Smooth muscle cell (in vitro differentiated cells): ENCODE measurements around the gene EYS. TPM values are rescaled to one million over a fixed set of nuclear protein-coding genes. Genes with fewer than 3 reads are reported as not detected.
A peak's percentile ranks its signal among the peaks of the same experiment; 100 is the strongest.

ENCODE experiments used
- DNase-seq: peaks from one replicate; lab custom pipeline; 2025; ENCODE audit not compliant: unreplicated experiment; lab: John Stamatoyannopoulos, UW
- H2AFZ ChIP-seq: fragments of 200-600 bp; sonication (generic); 2 replicates; pipeline ENCODE4 v1.6.0; 2016; ENCODE audit warnings: antibody characterized with exemption, low read depth, mild to moderate bottlenecking
- H3F3A ChIP-seq: fragments of 200-600 bp; sonication (generic); 2 replicates; pipeline ENCODE4 v1.6.0; 2017; ENCODE audit warnings: antibody characterized with exemption, low read depth
- H3K27ac ChIP-seq: fragments of 200-600 bp; sonication (generic); 2 replicates; pipeline ENCODE4 v1.5.1; 2016; ENCODE audit warnings: low read depth, mild to moderate bottlenecking
- H3K27me3 ChIP-seq: fragments of 200-600 bp; sonication (generic); 2 replicates; pipeline ENCODE4 v1.6.1; 2016; ENCODE audit warnings: low read depth, mild to moderate bottlenecking
- H3K36me3 ChIP-seq: fragments of 200-600 bp; sonication (generic); 2 replicates; pipeline ENCODE4 v1.5.1; 2016; ENCODE audit warnings: low read depth
- H3K4me1 ChIP-seq: fragments of 200-600 bp; sonication (generic); 2 replicates; pipeline ENCODE4 v1.5.1; 2016; ENCODE audit warnings: low read depth
- H3K4me2 ChIP-seq: fragments of 200-600 bp; sonication (generic); 2 replicates; pipeline ENCODE4 v1.6.0; 2016; ENCODE audit warnings: mild to moderate bottlenecking
- H3K4me3 ChIP-seq: fragments of 200-600 bp; sonication (generic); 2 replicates; pipeline ENCODE4 v1.5.1; 2016; ENCODE audit warnings: mild to moderate bottlenecking
- H3K79me2 ChIP-seq: fragments of 200-600 bp; sonication (generic); 2 replicates; pipeline ENCODE4 v1.6.0; 2016; ENCODE audit warnings: low read depth, mild to moderate bottlenecking
- H3K9ac ChIP-seq: fragments of 200-600 bp; sonication (generic); 2 replicates; pipeline ENCODE4 v1.6.0; 2016; ENCODE audit warnings: low read depth
- H3K9me3 ChIP-seq: fragments of 200-600 bp; sonication (generic); replicated peaks from 2 replicates; pipeline ENCODE4 v1.5.1; 2016; ENCODE audit warnings: low read depth
- H4K20me1 ChIP-seq: fragments of 200-600 bp; sonication (generic); 2 replicates; pipeline ENCODE4 v1.6.0; 2016; ENCODE audit warnings: low read depth
- CTCF ChIP-seq: fragments of 200-600 bp; sonication (generic); IDR thresholded peaks from 2 replicates; pipeline ENCODE4 v1.5.1; 2017; ENCODE audit warnings: borderline replicate concordance, mild to moderate bottlenecking, antibody characterized with exemption; ENCODE audit not compliant: insufficient read depth, poor library complexity, severe bottlenecking
- WGBS: methylation state at CpG from one replicate; pipeline ENCODE4 v1.1.7; 2016; ENCODE audit warnings: low lambda C conversion rate; 5-methylcytosine and 5-hydroxymethylcytosine counted together
- polyA plus RNA-seq: library from polyadenylated mRNA; unstranded; fragments of >200 nt; fragmentation: Nextera tagmentation; extraction: Ambion mirVana; gene quantifications from 2 replicates; pipeline ENCODE4 v1.2.1, GENCODE V29; 2016
- total RNA-seq: library from RNA; depleted of rRNA; stranded (reverse); fragments of >200 nt; gene quantifications from 2 replicates; pipeline ENCODE4 v1.2.3, GENCODE V29; 2014

Gene EYS
- total and polyA plus RNA-seq, 2 experiments from 2014 or later: 0.07 to 0.18 TPM

GRCh38 chr6:64591676-64592036, 1115.4 kb downstream of the EYS start:
- Histone ChIP-seq H3K4me2 (no peak overlapping the region), H3K27me3 (no peaks in the 10 kb centered on the region), H3K9me3 (no peaks in the 10 kb centered on the region), H3K79me2 (no peaks in the 10 kb centered on the region), H3K4me3 (no peak overlapping the region), H2AFZ (no peak overlapping the region), H3K9ac (no peak overlapping the region), H3F3A (no peaks in the 10 kb centered on the region), H3K27ac (no peak overlapping the region), H3K4me1 (no peaks in the 10 kb centered on the region), H4K20me1 (no peaks in the 10 kb centered on the region), H3K36me3 (no peaks in the 10 kb centered on the region)
- WGBS: 89% methylated on average over 6 of the region's 6 CpGs
- no peak for DNase-seq
- no peak for TF ChIP-seq CTCF

- Histone ChIP-seq H3K79me2 (no peaks in the 10 kb centered on the region), H2AFZ (no peak overlapping the region), H3K27me3 (no peaks in the 10 kb centered on the region), H4K20me1 (no peaks in the 10 kb centered on the region), H3K36me3 (no peaks in the 10 kb centered on the region), H3K27ac (no peak overlapping the region), H3K4me2 (no peak overlapping the region), H3K9ac (no peak overlapping the region), H3K4me1 (no peaks in the 10 kb centered on the region), H3F3A (no peaks in the 10 kb centered on the region), H3K9me3 (no peaks in the 10 kb centered on the region), H3K4me3 (no peak overlapping the region)
- no peak for TF ChIP-seq CTCF
- 72% methylated on average over 6 of the region's 6 CpGs for WGBS
- DNase-seq: no peak
Observed at GRCh38 chr6:64590965-64591675, 1115.9 kb downstream of the EYS start.

GRCh38 chr6:64589961-64590360, 1117.1 kb downstream of the EYS start:
- no peak overlapping the region for H3K4me2 ChIP-seq
- WGBS: 94% methylated on average over 3 of the region's 3 CpGs
- no peaks in the 10 kb centered on the region for H4K20me1 ChIP-seq
- H3K9ac ChIP-seq: no peak overlapping the region
- H3K9me3 ChIP-seq: no peaks in the 10 kb centered on the region
- H3F3A ChIP-seq: no peaks in the 10 kb centered on the region
- no peaks in the 10 kb centered on the region for H3K36me3 ChIP-seq
- DNase-seq: no peak
- TF ChIP-seq CTCF: no peak
- no peaks in the 10 kb centered on the region for H3K27me3 ChIP-seq
- no peak overlapping the region for H3K4me3 ChIP-seq
- no peaks in the 10 kb centered on the region for H3K4me1 ChIP-seq
- H3K79me2 ChIP-seq: no peaks in the 10 kb centered on the region
- no peak overlapping the region for H2AFZ ChIP-seq
- no peak overlapping the region for H3K27ac ChIP-seq

GRCh38 chr6:64580346-64580745, 1126.7 kb downstream of the EYS start:
- 93% methylated on average over 1 of the region's 1 CpG for WGBS
- Histone ChIP-seq H3F3A (no peaks in the 10 kb centered on the region), H2AFZ (peak overlapping the region; percentile 18), H3K79me2 (no peaks in the 10 kb centered on the region), H3K36me3 (no peaks in the 10 kb centered on the region), H3K9me3 (no peaks in the 10 kb centered on the region), H3K4me2 (no peak overlapping the region), H3K4me3 (no peak overlapping the region), H3K27me3 (no peaks in the 10 kb centered on the region), H3K27ac (peak overlapping the region; percentile 51), H4K20me1 (no peaks in the 10 kb centered on the region), H3K9ac (no peak overlapping the region), H3K4me1 (no peaks in the 10 kb centered on the region)
- no peak for DNase-seq
- TF ChIP-seq CTCF: no peak
